Measurements from ENCODE around the gene SSUH2. TPM values are rescaled to one million over a fixed set of nuclear protein-coding genes. Genes with fewer than 3 reads are reported as not detected.

The SSUH2 gene
- total and polyA plus RNA-seq, 4 donors: 0.07 to 3.4 (median 0.34) TPM

DNA sequence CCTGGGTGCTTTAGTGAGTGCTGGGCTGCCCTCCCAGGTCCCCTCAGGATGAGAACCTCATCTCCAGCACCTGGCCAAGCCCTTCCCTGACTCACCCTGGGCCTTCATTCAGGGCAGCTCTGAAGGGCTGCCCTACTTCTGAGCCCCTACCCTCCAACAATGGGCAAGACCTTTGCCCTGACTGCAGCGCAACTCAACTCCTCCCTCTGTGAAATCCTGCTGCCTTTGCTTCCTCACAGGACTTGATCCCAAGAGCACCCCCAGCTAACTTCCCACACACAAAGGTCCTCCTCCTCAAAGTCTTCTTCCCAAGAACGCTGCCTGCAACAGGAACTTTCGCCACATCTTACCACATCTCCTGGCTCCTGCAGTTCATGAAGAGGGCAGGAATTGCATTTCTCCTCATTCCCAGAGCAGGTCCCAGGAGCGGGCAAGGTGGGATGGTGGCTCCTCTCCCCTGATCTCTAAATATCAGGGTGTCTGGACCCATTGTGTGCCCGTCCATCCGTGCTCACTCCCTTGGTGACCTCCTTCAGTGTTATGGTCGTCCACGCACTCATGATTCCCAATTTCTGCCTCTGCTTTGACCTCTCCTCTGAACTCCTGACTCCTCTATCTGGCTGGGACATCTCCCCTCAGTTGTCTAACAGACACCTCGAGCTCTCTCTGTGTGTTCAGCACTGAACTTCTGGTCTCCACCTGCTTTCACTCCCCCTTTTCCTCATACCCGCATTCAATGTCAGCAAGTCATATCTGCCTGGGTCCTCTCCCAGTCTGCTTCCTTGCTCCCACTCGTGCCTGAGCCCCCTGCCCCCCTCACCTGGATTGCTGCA lies 4.5 kb upstream of the SSUH2 start:
- Histone ChIP-seq H3K27me3 (ENCODE audit: control insufficient read depth in 3 of 3, insufficient read depth in 3 of 3, low read length in 2 of 3) (no peaks in the 10 kb centered on the region), H3K9me3 (ENCODE audit: control insufficient read depth in 4 of 4, insufficient read depth in 3 of 4, low read length in 3 of 4) (peaks cover 0 to 5% (median 0%) of the 10 kb centered on the region in 4 donors), H3K27ac (ENCODE audit: low read depth in 1 of 2, low read length in 1 of 2) (no peak overlapping the region), H3K9ac (ENCODE audit: insufficient read depth in 1 of 2, low read length in 2 of 2) (no peak overlapping the region), H3K36me3 (ENCODE audit: control insufficient read depth in 4 of 4, insufficient read depth in 4 of 4, low read length in 4 of 4) (no peaks in the 10 kb centered on the region), H3K4me3 (no peak overlapping the region), H3K4me1 (ENCODE audit: control insufficient read depth in 5 of 5, insufficient read depth in 5 of 5, low read length in 5 of 5) (peaks cover 0 to 6% (median 0%) of the 10 kb centered on the region in 5 donors)
- ATAC-seq (ENCODE audit: insufficient read depth, low FRiP score) (no peak), DNase-seq (no peak)
- 81 to 89% methylated on average over 11 of the region's 11 CpGs for WGBS, 2 donors
- TF ChIP-seq, protein P1, sequence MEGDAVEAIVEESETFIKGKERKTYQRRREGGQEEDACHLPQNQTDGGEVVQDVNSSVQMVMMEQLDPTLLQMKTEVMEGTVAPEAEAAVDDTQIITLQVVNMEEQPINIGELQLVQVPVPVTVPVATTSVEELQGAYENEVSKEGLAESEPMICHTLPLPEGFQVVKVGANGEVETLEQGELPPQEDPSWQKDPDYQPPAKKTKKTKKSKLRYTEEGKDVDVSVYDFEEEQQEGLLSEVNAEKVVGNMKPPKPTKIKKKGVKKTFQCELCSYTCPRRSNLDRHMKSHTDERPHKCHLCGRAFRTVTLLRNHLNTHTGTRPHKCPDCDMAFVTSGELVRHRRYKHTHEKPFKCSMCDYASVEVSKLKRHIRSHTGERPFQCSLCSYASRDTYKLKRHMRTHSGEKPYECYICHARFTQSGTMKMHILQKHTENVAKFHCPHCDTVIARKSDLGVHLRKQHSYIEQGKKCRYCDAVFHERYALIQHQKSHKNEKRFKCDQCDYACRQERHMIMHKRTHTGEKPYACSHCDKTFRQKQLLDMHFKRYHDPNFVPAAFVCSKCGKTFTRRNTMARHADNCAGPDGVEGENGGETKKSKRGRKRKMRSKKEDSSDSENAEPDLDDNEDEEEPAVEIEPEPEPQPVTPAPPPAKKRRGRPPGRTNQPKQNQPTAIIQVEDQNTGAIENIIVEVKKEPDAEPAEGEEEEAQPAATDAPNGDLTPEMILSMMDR (IDR thresholded peaks at IDR 0.05; ENCODE audit: control extremely low read depth, extremely low read depth): no peak

DNA sequence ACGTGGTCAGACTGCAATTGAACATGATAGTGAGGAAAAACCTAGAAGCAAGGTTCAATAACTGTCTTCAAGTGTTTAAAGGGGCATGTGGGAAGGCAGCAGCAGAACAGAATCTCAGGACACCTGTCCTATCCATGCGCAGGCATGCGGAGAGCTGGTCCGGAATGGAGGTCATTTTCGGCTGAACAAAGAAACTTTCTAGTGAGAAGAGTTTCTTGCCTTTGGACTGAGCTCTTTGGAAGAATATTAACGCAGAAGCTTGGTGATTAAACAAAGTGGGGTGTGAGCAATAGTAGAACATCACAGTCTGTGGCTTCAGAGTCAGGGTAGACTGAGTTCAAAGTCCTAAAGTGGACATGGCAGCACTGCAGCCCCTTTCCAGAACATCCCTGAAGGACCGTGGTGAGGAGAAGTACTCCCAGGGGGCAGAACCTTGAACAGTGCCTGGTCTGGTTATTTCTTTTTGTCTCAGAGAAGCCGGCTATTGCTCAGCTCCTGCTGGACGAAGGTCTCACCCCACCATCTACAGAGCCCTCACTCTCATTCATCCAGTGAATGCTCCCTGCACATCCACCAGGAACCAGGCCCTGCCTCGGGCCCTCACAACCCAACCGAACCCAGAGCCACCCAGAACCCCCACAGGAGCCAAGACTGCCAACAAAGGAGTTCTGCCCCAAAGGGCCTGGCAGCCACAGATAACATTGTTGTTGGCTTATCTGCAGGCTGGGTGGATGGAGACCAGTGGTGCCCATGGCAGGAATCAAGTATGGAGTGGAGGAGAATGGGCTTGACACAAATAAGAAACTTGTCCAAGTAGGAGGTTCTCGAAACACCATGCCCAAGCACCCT lies 2.8 kb upstream of the SSUH2 start:
- no peaks in the 10 kb centered on the region for H3K9me3 ChIP-seq (ENCODE audit: control insufficient read depth in 4 of 4, insufficient read depth in 3 of 4, low read length in 3 of 4)
- H3K4me3 ChIP-seq: no peak overlapping the region
- TF ChIP-seq, protein P1 (IDR thresholded peaks at IDR 0.05; ENCODE audit: control extremely low read depth, extremely low read depth): no peak
- H3K9ac ChIP-seq (ENCODE audit: insufficient read depth in 1 of 2, low read length in 2 of 2): no peak overlapping the region
- ATAC-seq (ENCODE audit: insufficient read depth, low FRiP score) (no peak), DNase-seq (no peak)
- 92 to 93% methylated on average over 12 of the region's 12 CpGs for WGBS, 2 donors
- H3K27ac ChIP-seq (ENCODE audit: low read depth in 1 of 2, low read length in 1 of 2): no peak overlapping the region
- H3K4me1 ChIP-seq (ENCODE audit: control insufficient read depth in 5 of 5, insufficient read depth in 5 of 5, low read length in 5 of 5): peaks cover 0 to 6% (median 0%) of the 10 kb centered on the region in 5 donors
- no peaks in the 10 kb centered on the region for H3K36me3 ChIP-seq (ENCODE audit: control insufficient read depth in 4 of 4, insufficient read depth in 4 of 4, low read length in 4 of 4)
- H3K27me3 ChIP-seq (ENCODE audit: control insufficient read depth in 3 of 3, insufficient read depth in 3 of 3, low read length in 2 of 3): no peaks in the 10 kb centered on the region

DNA sequence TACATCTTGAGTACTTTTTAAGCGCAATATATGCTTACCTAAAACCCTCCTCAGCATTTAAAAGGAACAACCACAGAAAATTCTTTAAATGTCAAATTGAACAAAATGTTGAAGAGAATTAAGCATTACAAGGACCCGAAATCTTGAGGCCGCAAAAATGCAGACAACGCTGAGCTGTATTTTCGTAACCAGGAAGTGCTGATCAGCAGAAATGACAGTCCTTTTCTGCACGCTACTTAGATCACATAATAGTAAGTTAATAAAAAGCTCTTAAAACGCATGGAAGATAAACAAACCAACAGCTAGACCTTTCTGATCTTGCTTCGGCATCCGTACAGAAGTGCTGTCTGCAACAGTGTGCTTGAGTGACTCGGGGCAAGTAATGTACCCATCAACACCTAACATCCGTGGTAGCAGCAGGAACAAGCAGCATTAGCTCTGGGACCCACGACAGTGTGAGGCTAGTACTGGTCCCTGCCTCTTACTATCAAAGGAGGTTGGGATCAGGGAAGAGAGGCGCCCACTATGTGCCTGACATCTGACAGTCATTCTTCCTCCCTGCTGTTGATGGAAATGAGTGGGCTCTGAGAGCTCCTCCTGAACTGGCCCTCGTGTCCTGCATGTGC lies 1.8 kb upstream of the SSUH2 start:
- Histone ChIP-seq H3K27me3 (ENCODE audit: control insufficient read depth in 3 of 3, insufficient read depth in 3 of 3, low read length in 2 of 3) (no peaks in the 10 kb centered on the region), H3K9me3 (ENCODE audit: control insufficient read depth in 4 of 4, insufficient read depth in 3 of 4, low read length in 3 of 4) (no peaks in the 10 kb centered on the region), H3K4me3 (no peak overlapping the region), H3K4me1 (ENCODE audit: control insufficient read depth in 5 of 5, insufficient read depth in 5 of 5, low read length in 5 of 5) (peaks cover 0 to 6% (median 0%) of the 10 kb centered on the region in 5 donors), H3K27ac (ENCODE audit: low read depth in 1 of 2, low read length in 1 of 2) (no peak overlapping the region), H3K36me3 (ENCODE audit: control insufficient read depth in 4 of 4, insufficient read depth in 4 of 4, low read length in 4 of 4) (no peaks in the 10 kb centered on the region), H3K9ac (ENCODE audit: insufficient read depth in 1 of 2, low read length in 2 of 2) (no peak overlapping the region)
- DNase-seq (no peak), ATAC-seq (ENCODE audit: insufficient read depth, low FRiP score) (no peak)
- WGBS, 2 donors: 78 to 85% methylated on average over 14 of the region's 14 CpGs
- TF ChIP-seq, protein P1 (IDR thresholded peaks at IDR 0.05; ENCODE audit: control extremely low read depth, extremely low read depth): no peak

Measured in lung (tissue), 12 donors.